A549 treated with RU486 at 1 μM for 4 hours (cell line): ENCODE measurements around the gene RB1. TPM values are rescaled to one million over a fixed set of nuclear protein-coding genes. Genes with fewer than 3 reads are reported as not detected.

Experiments
- total RNA-seq: library from RNA; stranded (reverse); fragments of 200-300 nt; extraction: Qiagen RNA extraction; gene quantifications from 5 replicates; pipeline ENCODE4 v1.2.3, GENCODE V29; 2022; ENCODE audit warnings: low read depth

The RB1 gene
- 10.4 to 16.9 TPM (median 12.8 TPM) in 5 replicates for total RNA-seq

GRCh38 chr13:48303359-48304142 is at the start of gene RB1:
Gene RB1, plus strand, starts transcription at chr13:48303751. Its CDS starts 162 bp downstream, at chr13:48303913.

GRCh38 chr13:48412881-48413351 is 109.4 kb downstream of the RB1 start, which contains the start of gene LPAR6:
Gene LPAR6, minus strand, starts transcription at chr13:48413113. Its CDS starts 690 bp downstream, at chr13:48412423.

Other genes starting within 250 kb of the RB1 start
- 29.3 to 46.4 TPM (median 37.0 TPM) in 5 replicates for gene MED4, start 208.6 kb upstream of the RB1 start, total RNA-seq
- gene ITM2B, start 70.5 kb upstream of the RB1 start, total RNA-seq: 121 to 178 TPM (median 150 TPM) in 5 replicates
- 0.18 to 1.5 TPM (median 0.82 TPM) in 5 replicates for gene LPAR6, start 109.4 kb downstream of the RB1 start, total RNA-seq
- 1.1 to 1.4 TPM (median 1.2 TPM) in 5 replicates for gene RCBTB2, start 229.3 kb downstream of the RB1 start, total RNA-seq